A172 (cell line): ENCODE measurements around the gene GRIN3B. TPM values are rescaled to one million over a fixed set of nuclear protein-coding genes. Genes with fewer than 3 reads are reported as not detected.

Experiments
- DNase-seq: peaks from one replicate; pipeline ENCODE4 v3.0.0-alpha.2; 2015; ENCODE audit warnings: low spot score
- total RNA-seq: library from RNA; depleted of rRNA; stranded (reverse); fragments of >200 nt; shearing (Covaris generic); gene quantifications from 2 replicates; pipeline ENCODE4 v1.2.3, GENCODE V29; 2014

GRIN3B gene
- total RNA-seq, 1 experiment from 2014 or later, result not detected

DNA sequence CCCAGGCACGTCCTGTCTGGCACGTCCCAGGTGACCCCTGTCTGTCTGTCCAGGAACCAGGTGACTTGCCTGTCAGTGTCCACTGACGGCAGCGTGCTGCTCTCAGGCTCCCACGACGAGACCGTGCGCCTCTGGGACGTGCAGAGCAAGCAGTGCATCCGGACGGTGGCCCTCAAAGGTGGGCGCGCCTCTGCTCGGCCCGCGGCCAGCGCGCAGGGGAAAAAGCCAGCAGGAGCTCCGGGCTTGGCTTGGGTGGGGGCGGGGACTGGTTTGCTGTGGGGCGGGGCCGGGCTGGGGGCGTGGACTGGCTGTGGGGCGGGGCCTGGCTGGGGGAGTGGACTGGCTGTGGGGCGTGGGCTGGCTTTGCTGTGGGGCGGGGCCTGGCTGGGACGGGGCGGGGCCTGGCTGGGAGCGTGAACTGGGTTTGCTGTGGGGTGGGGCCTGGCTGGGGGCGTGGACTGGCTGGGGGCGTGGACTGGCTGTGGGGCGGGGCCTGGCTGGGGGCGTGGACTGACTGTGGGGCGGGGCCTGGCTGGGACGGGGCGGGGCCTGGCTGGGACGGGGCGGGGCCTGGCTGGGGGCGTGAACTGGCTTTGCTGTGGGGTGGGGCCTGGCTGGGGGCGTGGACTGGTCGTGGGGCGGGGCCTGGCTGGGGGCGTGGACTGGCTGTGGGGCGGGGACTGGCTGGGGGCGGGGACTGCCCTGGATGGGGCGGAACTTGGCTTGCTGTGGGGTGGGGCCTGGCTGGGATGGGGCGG is 8.9 kb upstream of the GRIN3B start:
- DNase-seq, result no peak

DNA sequence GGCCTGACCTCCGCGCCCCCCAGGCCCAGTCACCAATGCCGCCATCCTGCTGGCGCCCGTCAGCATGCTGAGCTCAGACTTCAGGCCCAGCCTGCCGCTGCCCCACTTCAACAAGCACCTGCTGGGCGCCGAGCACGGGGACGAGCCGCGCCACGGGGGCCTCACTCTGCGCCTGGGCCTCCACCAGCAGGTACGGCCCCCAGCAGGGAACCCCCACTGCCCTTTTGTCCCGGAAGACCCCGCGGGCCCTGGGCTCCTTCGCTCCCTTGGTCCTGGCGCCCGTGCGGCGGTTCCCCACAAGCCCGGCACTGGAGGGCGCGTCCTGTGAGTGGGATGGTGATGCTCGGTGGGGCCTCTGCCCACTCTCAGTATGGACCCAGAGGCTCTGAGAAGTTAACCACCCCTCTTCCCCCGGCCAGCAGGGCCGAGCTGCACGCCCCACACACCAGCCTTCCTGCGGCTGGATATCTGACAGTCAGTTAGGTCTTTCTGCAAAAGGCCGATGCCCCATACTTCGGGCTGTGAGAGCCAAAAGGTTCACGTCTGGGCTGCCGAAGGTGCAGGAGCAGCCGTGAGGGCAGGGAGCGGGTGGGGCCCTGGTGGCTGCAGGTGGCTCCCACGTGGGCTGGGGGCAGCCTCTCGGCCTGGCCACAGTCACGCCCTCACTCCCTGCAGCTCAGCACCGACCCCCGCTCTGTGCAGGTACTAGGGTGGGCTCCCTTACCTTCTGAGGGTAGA is 8.1 kb upstream of the GRIN3B start:
- no peak for DNase-seq

DNA sequence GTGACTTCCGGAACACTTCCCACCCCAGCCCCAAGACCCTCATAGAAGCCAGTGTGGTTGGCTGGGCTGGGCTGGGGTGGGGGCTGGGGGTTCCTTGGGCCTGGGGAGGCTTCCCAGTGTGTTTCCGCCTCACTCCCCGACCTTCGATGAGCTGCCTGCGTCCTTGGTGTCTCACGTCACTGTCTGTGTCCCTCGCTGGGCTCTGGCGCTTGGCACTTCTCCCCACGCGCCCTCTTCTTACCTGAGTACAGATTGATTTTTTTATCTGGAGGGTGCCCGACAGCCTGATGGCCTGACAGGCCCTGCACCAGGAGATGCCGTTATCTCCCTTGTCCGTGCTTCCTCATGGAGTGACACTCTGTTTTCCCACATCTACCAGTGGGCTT is 7.6 kb upstream of the GRIN3B start:
- no peak for DNase-seq

DNA sequence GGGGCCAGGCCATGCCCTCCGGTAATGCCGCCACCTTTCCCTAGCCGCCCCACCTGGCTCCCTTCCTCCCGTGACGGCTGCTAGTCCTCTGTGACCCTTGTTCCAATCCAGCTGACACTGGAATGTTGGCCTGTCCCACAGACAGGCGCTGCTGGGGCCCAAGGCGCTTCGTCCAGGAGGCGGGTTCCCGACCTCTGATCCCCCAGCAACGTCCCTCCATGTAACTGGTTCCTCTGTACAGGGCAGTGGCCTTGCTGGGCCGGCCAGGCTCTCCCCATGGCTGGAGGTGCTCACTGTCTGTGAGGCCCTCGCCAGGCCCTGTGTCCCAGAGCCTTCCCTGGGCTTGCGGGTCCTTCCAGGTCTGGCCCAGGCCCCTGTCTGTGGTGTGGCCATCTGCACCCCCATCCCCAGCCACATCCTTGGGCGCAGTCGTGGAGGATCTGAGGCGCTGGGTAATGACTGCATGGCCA is 6.8 kb upstream of the GRIN3B start:
- no peak for DNase-seq

DNA sequence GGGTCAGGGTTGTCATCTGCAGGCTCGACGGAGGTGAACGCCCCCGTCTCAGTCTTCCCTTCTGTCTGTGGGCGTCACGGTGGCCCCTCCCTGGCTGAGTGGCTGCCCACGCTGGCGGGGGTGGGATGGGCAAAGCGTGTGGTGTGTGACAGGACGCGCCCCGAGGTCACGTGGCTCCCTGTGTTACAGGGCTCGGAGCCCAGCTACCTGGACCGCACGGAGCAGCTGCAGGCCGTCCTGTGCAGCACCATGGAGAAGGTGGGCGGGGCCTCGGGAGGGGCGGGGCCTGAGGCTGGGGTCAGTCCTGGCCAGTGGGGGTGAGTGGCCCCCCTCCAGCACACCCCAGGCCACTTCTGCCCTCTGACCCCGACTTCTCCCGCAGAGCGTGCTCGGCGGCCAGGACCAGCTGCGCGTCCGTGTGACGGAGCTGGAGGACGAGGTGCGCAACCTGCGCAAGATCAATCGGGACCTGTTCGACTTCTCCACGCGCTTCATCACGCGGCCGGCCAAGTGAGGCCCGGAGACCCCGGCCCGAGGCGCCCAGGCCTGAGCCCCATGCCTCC is 6.3 kb upstream of the GRIN3B start:
- DNase-seq, result no peak

DNA sequence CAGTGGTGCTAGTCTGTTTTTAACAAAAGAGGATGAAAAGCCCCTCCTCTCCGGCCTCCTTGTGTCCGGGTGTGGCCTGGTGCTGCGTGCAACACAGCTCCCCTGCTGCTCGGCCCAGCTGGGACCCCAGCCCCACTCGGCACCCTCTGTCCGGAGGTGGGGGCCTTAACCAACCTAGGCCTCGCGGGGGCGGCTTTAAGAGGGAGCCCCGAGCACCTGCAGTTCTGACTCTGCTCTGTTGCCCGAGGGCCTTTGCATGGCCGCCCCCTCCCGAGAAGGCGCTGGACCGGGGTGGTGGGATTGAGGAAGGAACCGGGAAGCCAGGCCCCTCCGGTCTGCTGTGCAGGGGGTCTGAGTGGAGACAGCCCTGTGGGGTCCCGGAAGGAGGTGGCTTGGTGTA is 5.7 kb upstream of the GRIN3B start:
- no peak for DNase-seq

DNA sequence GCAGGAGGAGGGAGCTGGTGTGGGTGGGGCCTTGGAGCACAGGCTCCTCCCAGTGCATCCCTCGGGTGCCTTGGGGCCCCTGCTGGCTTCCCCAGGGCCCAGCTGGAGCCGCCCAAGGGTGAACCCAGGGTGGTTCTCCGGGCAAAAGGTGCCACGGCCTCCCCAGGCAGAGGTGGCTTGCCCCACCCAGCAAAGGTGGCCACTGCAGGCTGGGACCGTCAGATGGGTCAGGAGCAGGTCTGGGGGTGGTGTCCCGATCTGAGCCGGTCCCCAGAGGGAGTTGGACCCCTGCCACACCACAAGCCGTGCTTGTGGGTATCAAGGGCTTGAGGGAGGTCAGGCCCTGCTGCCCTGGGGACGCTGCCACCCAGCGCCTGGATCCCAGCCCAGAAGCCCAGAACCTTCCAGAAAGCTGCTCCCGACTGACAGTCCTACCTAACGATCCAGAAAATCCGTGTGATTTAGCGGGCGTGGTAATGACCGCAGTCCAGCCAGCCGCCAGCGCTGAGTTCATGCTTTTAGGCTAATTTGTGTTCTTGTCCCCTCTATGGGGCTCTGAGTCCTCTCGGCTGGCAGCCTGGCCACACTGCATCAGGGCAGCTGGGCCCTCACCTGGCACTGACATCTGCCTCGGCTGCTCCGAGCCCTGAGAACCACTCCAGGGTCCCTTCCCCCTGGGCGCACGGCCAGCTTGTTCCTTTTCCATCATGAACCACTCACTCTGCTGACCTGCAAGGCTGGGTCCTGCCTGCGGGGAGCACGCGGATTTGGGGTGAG is 5.0 kb upstream of the GRIN3B start:
- DNase-seq, result peak; percentile 60

DNA sequence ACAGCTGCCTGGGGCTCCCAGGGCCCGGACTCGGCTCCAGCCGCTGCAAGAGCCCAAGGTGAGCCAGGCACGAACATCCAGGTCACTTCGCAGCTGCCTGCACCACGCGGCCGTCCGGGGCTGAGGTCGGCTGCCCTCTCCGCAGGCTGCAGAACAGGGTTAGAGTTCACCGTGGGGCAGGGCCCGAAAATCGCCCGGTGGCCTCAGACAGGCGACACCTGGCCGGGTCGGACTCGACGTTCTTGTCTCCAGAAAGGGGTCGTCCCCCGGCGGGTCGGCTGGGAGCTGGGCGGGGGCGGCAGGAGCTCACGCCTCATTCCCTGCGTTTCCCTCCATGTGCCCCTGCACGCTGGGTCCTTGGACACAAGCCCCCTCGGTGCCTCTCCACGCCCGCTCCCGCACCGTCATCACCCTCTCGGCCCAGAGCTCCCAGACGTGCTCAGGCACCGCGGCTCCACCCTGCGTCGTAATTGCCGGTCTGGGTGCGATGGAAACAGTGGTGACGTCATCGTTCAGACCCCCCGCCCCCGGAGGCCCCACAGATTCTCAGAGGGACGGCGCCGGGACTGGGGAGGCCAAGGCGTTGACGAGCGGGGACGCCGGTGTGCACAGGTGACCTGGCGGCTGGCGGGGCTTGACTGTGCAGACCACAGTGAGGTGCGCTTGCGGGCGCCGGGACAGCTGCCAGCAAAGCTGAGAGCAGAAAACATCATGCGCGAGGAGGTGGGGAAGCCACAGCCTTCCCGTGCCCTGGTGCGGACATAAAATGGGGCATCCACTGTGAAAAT is 4.0 kb upstream of the GRIN3B start:
- no peak for DNase-seq

DNA sequence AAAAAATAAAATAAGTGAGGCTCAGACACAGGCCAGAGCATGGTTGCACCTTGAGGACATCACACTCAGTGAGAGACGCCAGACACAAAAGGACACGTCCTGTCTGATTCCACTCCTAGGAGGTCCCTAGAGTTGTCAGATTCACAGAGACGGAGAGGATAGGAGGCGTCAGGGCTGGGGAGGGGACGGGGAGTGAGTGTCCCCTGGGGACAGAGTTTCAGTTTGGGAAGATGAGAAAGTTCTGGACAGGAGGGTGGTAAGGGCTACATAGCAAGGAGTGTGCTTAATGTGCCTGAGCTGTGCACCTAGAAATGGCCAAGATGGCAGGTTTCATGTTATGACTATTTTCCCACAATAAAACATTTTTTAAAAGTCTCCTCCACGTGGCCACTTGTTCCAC is 2.2 kb upstream of the GRIN3B start:
- no peak for DNase-seq

DNA sequence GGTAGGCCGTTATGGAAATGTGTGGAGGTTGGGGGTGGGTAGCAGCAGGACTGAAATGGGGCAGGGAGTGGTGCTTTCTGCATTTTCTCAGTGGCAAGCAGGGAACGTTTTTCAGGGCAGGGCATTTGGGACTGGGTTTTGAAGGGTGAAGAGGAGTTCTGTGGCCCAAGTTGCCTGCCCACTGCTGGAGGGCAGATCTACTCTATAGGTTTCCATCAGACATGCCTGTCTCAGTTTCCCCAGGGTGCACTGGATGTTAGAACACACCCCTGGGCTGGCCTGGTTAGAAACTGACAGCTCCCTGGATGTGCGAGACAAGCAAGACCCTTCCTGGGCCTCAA is 870 bp upstream of the GRIN3B start:
- no peak for DNase-seq

DNA sequence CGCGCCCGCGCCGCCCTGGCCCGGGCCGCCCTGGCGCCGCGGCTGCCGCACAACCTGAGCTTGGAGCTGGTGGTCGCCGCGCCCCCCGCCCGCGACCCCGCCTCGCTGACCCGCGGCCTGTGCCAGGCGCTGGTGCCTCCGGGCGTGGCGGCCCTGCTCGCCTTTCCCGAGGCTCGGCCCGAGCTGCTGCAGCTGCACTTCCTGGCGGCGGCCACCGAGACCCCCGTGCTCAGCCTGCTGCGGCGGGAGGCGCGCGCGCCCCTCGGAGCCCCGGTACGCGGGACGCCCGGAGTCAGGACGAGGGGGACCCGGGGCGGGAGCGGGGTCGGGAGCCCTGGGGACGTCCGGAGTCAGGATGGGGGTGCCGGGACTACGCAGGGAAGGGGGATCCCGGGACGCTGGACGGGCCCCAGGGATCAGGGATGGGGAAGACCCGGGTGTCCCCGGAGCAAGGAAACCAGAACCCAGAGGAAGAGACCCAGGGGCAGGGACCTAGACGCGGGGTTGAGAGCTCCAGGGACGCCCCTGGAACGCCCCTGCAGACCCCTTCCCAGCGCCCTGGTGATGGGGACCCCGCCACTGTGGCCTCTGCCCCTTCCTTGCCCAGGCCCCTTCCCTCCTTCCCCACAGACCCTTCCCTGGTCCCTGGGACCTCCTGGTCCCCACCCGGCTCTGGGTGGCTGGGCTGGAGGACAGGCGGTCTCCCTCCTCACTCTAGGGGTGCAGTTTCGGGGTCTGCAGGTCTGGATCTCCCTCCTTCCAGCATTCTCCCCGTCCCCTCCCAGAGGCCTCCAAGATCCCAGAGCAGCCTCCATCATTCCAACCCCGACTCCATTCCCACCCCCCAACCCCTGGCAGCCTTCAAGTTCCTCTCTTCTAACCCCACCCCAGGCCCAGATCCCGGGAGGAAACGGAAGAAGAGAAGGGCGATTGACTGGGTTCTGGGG is 645 bp downstream of the GRIN3B start:
- no peak for DNase-seq

DNA sequence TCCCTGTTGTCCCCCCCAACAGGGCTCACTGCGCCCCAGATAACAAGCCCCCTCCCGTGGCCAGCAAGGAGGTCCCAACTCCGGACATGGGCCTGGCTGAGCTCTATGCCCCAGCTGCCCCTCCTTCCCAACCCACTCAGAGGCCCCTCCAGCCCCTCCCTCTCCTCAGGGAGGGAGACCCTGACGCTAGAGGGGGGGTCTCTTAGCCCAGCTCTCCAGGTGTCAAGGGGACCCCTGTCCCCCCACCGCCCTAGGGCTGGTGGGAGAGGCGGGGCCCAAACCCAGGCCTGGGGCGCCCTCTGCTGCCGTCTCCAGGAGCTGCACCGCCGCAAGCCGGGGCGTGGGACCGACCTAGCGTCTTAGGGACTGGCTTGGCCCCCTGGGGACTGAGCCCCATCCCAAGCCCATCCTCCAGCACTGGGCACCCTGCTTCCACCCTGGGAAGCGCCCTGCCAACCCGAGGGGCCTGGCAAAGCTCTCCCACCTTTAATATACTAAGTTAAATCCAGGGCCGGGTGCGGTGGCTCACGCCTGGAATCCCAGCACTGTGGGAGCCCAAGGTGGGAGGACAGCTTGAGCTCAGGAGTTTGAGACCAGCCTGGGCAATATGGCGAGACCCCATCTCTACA is 1.4 kb downstream of the GRIN3B start:
- DNase-seq, result no peak

DNA sequence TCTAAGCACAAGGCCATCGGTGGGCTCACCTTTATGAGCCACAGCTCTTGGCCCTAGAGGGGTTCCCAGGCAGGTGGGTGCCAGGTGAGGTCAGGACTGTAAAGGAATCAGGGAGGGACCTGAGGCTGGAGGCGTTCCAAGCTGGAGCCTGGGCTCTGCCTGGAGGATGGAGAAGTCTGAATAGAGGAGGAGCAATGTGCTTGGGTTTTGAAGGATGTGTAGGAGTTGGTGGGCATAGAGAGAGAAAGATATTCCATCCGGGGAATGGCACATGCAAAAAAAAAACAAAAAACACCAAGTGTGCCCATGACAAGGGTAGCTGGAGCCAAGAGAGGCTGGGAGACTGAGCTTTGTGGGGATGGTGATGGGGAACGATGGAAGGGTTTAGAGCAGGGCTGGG is 2.4 kb downstream of the GRIN3B start:
- no peak for DNase-seq

DNA sequence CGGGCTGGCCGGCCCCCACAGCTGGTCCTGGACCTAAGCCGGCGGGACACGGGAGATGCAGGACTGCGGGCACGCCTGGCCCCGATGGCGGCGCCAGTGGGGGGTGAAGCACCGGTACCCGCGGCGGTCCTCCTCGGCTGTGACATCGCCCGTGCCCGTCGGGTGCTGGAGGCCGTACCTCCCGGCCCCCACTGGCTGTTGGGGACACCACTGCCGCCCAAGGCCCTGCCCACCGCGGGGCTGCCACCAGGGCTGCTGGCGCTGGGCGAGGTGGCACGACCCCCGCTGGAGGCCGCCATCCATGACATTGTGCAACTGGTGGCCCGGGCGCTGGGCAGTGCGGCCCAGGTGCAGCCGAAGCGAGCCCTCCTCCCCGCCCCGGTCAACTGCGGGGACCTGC is 3.1 kb downstream of the GRIN3B start:
- DNase-seq, result no peak

DNA sequence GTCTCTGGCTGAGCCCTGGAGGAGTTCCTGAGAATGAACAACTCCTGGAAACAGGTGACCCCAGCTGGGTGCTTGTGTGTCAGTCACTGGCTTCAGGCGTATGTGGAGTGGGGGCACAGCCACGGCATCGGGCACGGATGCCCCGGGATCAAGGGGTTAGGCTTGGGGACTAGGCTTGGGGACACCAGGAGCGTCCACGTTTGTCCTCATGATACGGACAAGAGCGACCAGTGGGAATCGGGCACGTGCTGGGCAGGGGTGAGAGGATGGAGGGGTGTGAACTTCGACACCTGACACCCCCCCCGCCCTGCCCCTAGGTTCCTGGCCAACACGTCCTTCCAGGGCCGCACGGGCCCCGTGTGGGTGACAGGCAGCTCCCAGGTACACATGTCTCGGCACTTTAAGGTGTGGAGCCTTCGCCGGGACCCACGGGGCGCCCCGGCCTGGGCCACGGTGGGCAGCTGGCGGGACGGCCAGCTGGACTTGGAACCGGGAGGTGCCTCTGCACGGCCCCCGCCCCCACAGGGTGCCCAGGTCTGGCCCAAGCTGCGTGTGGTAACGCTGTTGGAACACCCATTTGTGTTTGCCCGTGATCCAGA is 4.1 kb downstream of the GRIN3B start:
- DNase-seq, result no peak

DNA sequence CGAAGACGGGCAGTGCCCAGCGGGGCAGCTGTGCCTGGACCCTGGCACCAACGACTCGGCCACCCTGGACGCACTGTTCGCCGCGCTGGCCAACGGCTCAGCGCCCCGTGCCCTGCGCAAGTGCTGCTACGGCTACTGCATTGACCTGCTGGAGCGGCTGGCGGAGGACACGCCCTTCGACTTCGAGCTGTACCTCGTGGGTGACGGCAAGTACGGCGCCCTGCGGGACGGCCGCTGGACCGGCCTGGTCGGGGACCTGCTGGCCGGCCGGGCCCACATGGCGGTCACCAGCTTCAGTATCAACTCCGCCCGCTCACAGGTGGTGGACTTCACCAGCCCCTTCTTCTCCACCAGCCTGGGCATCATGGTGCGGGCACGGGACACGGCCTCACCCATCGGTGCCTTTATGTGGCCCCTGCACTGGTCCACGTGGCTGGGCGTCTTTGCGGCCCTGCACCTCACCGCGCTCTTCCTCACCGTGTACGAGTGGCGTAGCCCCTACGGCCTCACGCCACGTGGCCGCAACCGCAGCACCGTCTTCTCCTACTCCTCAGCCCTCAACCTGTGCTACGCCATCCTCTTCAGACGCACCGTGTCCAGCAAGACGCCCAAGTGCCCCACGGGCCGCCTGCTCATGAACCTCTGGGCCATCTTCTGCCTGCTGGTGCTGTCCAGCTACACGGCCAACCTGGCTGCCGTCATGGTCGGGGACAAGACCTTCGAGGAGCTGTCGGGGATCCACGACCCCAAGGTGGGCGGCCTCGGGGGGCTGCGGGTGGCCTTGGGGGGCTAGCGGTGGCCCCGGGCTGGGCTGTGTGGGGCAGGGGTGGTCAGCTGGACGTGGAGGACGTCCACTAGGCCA is 4.8 kb downstream of the GRIN3B start:
- no peak for DNase-seq

DNA sequence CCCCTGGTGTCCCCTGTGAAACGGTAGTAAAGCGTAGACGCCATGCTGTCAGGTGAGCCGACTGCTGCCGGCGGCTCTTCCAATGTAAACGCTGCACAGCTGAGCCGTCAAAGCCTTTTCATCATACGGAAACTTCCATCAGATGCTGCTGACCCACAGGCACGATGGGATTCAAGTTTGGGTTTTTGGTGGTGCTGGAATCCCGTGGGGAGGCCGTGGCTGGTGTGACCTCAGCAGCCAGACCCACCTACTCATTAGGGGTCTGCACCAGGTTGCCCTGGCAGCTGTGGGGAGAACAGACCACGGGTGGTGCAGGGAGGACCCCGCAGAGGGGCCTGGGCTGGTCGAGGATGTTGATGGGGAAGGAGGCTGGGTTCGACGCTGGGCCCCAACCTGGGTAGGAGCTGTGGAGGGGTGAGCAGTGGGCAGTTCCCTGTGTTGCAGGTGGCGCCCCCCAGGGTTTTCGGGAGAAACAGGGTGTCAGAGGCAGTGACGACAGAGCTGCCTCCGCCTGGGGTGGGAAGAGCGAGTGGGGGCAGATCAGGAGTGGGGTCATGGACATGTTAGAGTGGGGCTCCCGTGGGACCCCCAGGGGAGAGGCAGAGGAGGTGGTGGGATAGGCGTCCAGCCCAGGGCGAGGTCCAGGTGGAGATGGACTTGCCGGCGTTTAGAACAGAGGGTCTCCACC is 6.6 kb downstream of the GRIN3B start:
- DNase-seq, result no peak
